Fibroblast of the aortic adventitia (primary cell): ENCODE data around the gene JARID2. TPM values are rescaled to one million over a fixed set of nuclear protein-coding genes. Genes with fewer than 3 reads are reported as not detected.
"Not testable (repeated sequence)": the region's sequence is repeated elsewhere in the genome, so short reads cannot be mapped to it uniquely, and the experiment has no call there.

ENCODE experiments used
- DNase-seq: peaks from one replicate; pipeline ENCODE4 v3.0.0-alpha.2; 2010; ENCODE audit warnings: low read depth
- H3K4me3 ChIP-seq: 2 replicates; pipeline ENCODE4 v1.5.1; 2011; ENCODE audit warnings: low read depth, mild to moderate bottlenecking, control low read depth, low read length, moderate library complexity
- total RNA-seq: library from RNA; depleted of rRNA; stranded (reverse); fragments of >200 nt; gene quantifications from 2 replicates; pipeline ENCODE4 v1.2.3, GENCODE V29; 2012; ENCODE audit warnings: low replicate concordance
- TF ChIP-seq, protein P1 (sequence below): IDR thresholded peaks from 2 replicates; pipeline ENCODE4 v1.5.1; 2011; ENCODE audit warnings: mild to moderate bottlenecking, low read length, control low read depth, inconsistent platforms; ENCODE audit not compliant: insufficient read depth

The JARID2 gene
- total RNA-seq, 1 donor, result 8.3 TPM

DNA sequence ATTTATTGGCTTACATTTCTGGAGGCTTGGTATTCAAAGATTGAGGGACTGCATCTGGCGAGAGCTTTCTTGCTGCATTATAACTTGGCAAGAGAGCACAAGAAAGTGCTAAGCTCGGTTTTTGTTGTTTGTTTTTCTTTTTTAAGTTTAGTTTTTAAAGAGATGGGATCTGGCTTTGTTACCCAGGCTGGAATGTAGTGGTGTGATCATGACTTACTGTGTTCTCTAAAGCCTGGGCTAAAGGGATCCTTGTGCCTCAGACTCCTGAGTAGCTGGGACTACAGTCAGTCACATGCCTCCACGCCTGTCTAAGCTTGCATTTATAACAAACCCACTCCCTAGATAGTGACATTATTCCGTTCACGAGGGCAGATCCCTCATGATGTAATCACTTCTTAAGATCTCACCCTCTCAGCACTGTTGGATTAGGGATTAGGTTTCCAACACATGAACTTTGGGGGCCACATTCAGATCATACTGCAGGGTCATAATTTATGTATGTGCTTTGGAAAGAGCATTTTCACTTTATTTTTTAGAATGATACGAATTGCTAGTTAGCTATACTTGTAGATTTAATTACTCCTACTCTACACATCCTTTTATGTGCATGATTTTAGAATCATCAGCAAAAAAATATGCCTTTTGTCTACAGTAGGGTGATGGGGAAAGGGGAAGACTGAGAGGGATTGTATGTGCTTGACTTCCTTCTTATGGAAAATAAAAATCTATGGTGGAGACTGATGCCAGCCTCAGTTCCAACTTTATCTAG, 167.8 kb downstream of the JARID2 start:
- TF ChIP-seq, protein P1, sequence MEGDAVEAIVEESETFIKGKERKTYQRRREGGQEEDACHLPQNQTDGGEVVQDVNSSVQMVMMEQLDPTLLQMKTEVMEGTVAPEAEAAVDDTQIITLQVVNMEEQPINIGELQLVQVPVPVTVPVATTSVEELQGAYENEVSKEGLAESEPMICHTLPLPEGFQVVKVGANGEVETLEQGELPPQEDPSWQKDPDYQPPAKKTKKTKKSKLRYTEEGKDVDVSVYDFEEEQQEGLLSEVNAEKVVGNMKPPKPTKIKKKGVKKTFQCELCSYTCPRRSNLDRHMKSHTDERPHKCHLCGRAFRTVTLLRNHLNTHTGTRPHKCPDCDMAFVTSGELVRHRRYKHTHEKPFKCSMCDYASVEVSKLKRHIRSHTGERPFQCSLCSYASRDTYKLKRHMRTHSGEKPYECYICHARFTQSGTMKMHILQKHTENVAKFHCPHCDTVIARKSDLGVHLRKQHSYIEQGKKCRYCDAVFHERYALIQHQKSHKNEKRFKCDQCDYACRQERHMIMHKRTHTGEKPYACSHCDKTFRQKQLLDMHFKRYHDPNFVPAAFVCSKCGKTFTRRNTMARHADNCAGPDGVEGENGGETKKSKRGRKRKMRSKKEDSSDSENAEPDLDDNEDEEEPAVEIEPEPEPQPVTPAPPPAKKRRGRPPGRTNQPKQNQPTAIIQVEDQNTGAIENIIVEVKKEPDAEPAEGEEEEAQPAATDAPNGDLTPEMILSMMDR, result no peak
- no peak overlapping the region for H3K4me3 ChIP-seq
- peak; percentile 71 for DNase-seq

DNA sequence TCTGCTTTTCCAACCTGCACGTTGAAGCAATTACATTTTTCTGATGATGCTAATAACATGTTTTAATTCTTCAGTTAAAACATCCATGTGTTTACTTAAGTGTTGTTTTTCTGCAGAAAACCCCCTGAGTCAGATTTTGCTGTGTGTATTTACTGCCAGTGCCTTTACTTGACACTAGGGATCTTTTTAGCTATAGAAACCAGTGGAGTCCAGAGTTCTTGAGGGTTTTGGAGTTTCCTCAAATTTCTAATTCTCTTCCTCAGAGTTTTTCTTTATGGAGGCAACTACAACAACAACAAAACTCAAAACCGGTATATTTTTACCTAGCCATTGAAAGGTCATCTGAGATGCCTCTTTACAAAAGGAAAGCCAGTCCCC, 168.4 kb downstream of the JARID2 start:
- no peak overlapping the region for H3K4me3 ChIP-seq
- TF ChIP-seq, protein P1, result no peak

DNA sequence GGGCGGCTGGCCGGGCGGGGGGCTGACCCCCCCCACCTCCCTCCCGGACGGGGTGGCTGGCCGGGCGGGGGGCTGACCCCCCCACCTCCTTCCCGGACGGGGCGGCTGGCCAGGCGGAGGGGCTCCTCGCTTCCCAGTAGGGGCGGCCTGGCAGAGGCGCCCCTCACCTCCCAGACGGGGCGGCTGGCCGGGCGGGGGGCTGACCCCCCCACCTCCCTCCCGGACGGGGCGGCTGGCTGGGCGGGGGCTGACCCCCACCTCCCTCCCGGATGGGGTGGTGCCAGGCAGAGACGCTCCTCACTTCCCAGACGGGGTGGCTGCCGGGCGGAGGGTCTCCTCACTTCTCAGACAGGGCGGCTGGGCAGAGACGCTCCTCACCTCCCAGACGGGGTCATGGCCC, 169.8 kb downstream of the JARID2 start:
- H3K4me3 ChIP-seq, DNase-seq: not testable (repeated sequence)

More for the DNA sequence above, 168.4 kb downstream of the JARID2 start:
- no peak for DNase-seq

DNA sequence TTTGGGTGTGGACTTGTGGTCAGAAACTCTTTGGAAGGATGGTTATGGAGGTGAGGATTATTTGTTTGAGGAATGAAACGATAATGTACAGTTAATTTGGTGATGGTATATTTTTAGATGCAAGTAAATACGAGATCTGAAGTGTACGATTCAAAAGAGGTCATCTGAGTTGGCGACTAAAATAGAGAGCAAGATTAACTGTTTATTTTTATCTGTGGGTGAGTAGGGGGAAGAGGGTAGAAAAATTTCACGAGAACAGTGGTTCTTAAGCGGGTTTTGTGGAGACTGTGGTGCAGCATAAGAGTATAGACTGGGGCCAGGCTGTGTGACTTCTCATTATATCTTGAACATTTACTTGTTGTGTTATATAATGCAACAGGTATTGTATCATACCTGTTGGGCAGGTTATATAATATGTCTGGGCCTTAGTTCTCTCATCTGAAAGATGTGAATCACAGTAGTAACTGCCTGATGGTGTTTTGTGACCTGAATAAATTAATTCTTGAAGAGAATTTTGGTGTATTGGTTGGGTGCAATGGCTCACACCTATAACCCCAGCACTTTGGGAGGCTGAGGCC, 171.2 kb downstream of the JARID2 start:
- TF ChIP-seq, protein P1, result no peak
- no peak for DNase-seq

DNA sequence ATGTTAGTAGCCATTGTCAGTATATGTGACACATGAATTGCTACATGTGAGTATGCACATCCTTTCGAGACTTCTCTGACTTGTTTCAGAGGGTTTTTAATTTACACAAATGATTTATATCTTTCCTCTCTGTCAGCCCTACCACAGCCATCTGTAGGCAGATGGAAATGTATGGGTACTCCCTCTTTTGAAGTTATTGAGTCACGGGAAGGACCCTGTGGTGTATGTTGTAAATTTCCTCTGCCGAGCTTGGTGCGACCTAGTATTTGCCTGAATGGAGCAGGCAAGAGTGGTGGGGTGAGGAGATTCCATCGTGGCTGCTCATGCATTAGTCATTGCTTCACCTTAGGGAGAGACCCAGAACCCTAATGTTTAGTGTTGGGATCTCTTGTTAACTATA, 171.9 kb downstream of the JARID2 start:
- DNase-seq, result no peak
- no peak overlapping the region for H3K4me3 ChIP-seq
- TF ChIP-seq, protein P1, result no peak

More for the DNA sequence above, 171.2 kb downstream of the JARID2 start:
- H3K4me3 ChIP-seq, result no peak overlapping the region

DNA sequence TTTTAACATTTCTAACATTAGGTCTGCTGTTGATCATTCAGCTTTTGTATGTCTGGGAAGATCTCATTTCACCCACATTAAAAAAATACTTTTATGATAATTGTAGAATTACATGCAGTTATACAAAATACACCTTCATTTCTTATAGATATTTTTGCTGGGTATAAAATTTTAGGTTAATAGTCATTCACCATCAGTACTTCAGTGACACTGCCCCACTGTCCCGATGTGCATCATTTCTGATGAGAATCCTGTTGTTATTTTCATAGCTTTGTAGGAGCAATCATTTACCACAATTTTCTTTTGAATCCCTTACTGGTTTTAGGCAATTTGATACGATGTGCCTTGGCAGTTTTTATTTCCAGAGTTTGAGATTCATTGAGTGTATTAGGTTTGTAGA, 173.6 kb downstream of the JARID2 start:
- no peak for DNase-seq
- TF ChIP-seq, protein P1, result no peak
- H3K4me3 ChIP-seq, result no peak overlapping the region

DNA sequence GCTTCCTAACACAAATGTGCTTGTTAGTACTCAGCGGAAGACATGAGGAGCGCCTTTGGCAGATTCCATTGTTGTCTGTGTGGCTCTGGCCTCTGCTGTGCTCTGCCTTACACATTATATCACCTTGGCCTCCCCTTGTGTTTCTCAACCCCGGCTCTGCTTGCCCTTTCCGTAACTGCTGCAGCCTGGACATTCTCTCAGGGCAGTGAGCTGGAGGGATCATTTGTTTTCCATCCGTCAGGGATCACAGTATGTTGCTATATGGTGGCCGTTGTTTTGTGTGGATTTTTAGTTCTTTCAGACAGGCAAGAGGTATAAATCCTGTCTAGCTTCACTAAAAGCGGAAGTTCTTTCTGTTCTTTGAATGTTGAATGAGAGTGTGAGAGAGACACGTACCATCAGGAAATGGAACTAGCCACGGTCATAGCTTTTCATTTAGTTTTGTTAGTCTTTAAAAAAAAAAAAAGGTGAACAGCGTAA, 175.1 kb downstream of the JARID2 start:
- DNase-seq, result no peak
- H3K4me3 ChIP-seq, result no peak overlapping the region
- TF ChIP-seq, protein P1, result no peak
